ENCODE measurements around the gene MARK3. TPM values are rescaled to one million over a fixed set of nuclear protein-coding genes. Genes with fewer than 3 reads are reported as not detected.
"Not testable (repeated sequence)": the region's sequence is repeated elsewhere in the genome, so short reads cannot be mapped to it uniquely, and the experiment has no call there.

Gene MARK3
- total RNA-seq, 1 donor: 96.6 TPM

GRCh38 chr14:103354141-103354540, 31.1 kb upstream of the MARK3 start:
- Histone ChIP-seq H3K4me3 (ENCODE audit: low read length) (no peak overlapping the region), H3K9me3 (ENCODE audit: low read depth, low read length) (no peaks in the 10 kb centered on the region), H3K4me1 (ENCODE audit: insufficient read depth, low read length) (peaks cover 7% of the 10 kb centered on the region), H3K27me3 (ENCODE audit: insufficient read depth, low read length) (no peaks in the 10 kb centered on the region)

GRCh38 chr14:103356024-103356682, 29.1 kb upstream of the MARK3 start:
- no peak overlapping the region for H3K4me3 ChIP-seq (ENCODE audit: low read length)
- no peaks in the 10 kb centered on the region for H3K9me3 ChIP-seq (ENCODE audit: low read depth, low read length)
- peaks cover 7% of the 10 kb centered on the region for H3K4me1 ChIP-seq (ENCODE audit: insufficient read depth, low read length)
- no peaks in the 10 kb centered on the region for H3K27me3 ChIP-seq (ENCODE audit: insufficient read depth, low read length)

GRCh38 chr14:103357552-103357951, 27.7 kb upstream of the MARK3 start:
- not testable (repeated sequence) for H3K27me3 ChIP-seq (ENCODE audit: insufficient read depth, low read length); H3K4me3 ChIP-seq (ENCODE audit: low read length); H3K9me3 ChIP-seq (ENCODE audit: low read depth, low read length)
- H3K4me1 ChIP-seq (ENCODE audit: insufficient read depth, low read length): peaks cover 12% of the 10 kb centered on the region

- Histone ChIP-seq H3K4me1 (ENCODE audit: insufficient read depth, low read length) (peaks cover 12% of the 10 kb centered on the region), H3K27me3 (ENCODE audit: insufficient read depth, low read length) (no peaks in the 10 kb centered on the region), H3K4me3 (ENCODE audit: low read length) (no peak overlapping the region), H3K9me3 (ENCODE audit: low read depth, low read length) (peaks cover 8% of the 10 kb centered on the region)
Measured at GRCh38 chr14:103360548-103360947, 24.7 kb upstream of the MARK3 start.

GRCh38 chr14:103361867-103362266, 23.3 kb upstream of the MARK3 start:
- Histone ChIP-seq H3K4me3 (ENCODE audit: low read length) (no peak overlapping the region), H3K27me3 (ENCODE audit: insufficient read depth, low read length) (no peaks in the 10 kb centered on the region), H3K4me1 (ENCODE audit: insufficient read depth, low read length) (peaks cover 5% of the 10 kb centered on the region), H3K9me3 (ENCODE audit: low read depth, low read length) (peaks cover 8% of the 10 kb centered on the region)

- peaks cover 8% of the 10 kb centered on the region for H3K9me3 ChIP-seq (ENCODE audit: low read depth, low read length)
- peaks cover 5% of the 10 kb centered on the region for H3K4me1 ChIP-seq (ENCODE audit: insufficient read depth, low read length)
- H3K27me3 ChIP-seq (ENCODE audit: insufficient read depth, low read length): no peaks in the 10 kb centered on the region
- H3K4me3 ChIP-seq (ENCODE audit: low read length): no peak overlapping the region
Measured at GRCh38 chr14:103362780-103363179, 22.4 kb upstream of the MARK3 start.

GRCh38 chr14:103366741-103367140, 18.5 kb upstream of the MARK3 start:
- no peak overlapping the region for H3K4me3 ChIP-seq (ENCODE audit: low read length)
- H3K9me3 ChIP-seq (ENCODE audit: low read depth, low read length): peaks cover 8% of the 10 kb centered on the region
- peaks cover 3% of the 10 kb centered on the region for H3K4me1 ChIP-seq (ENCODE audit: insufficient read depth, low read length)
- no peaks in the 10 kb centered on the region for H3K27me3 ChIP-seq (ENCODE audit: insufficient read depth, low read length)

GRCh38 chr14:103367995-103368394, 17.2 kb upstream of the MARK3 start:
- no peaks in the 10 kb centered on the region for H3K27me3 ChIP-seq (ENCODE audit: insufficient read depth, low read length)
- H3K4me1 ChIP-seq (ENCODE audit: insufficient read depth, low read length): no peaks in the 10 kb centered on the region
- no peak overlapping the region for H3K4me3 ChIP-seq (ENCODE audit: low read length)
- peaks cover under 1% of the 10 kb centered on the region for H3K9me3 ChIP-seq (ENCODE audit: low read depth, low read length)

- Histone ChIP-seq H3K4me3 (ENCODE audit: low read length) (no peak overlapping the region), H3K9me3 (ENCODE audit: low read depth, low read length) (no peaks in the 10 kb centered on the region), H3K27me3 (ENCODE audit: insufficient read depth, low read length) (no peaks in the 10 kb centered on the region), H3K4me1 (ENCODE audit: insufficient read depth, low read length) (no peaks in the 10 kb centered on the region)
Measured at GRCh38 chr14:103370087-103370486, 15.1 kb upstream of the MARK3 start.

- Histone ChIP-seq H3K4me1 (ENCODE audit: insufficient read depth, low read length) (no peaks in the 10 kb centered on the region), H3K9me3 (ENCODE audit: low read depth, low read length) (no peaks in the 10 kb centered on the region), H3K27me3 (ENCODE audit: insufficient read depth, low read length) (no peaks in the 10 kb centered on the region), H3K4me3 (ENCODE audit: low read length) (no peak overlapping the region)
Measured at GRCh38 chr14:103372017-103372416, 13.2 kb upstream of the MARK3 start.

- Histone ChIP-seq H3K4me3 (ENCODE audit: low read length) (no peak overlapping the region), H3K27me3 (ENCODE audit: insufficient read depth, low read length) (no peaks in the 10 kb centered on the region), H3K9me3 (ENCODE audit: low read depth, low read length) (no peaks in the 10 kb centered on the region), H3K4me1 (ENCODE audit: insufficient read depth, low read length) (peaks cover 3% of the 10 kb centered on the region)
Measured at GRCh38 chr14:103372552-103373304, 12.5 kb upstream of the MARK3 start.

GRCh38 chr14:103374121-103374520, 11.1 kb upstream of the MARK3 start:
- H3K9me3 ChIP-seq (ENCODE audit: low read depth, low read length): no peaks in the 10 kb centered on the region
- no peak overlapping the region for H3K4me3 ChIP-seq (ENCODE audit: low read length)
- H3K4me1 ChIP-seq (ENCODE audit: insufficient read depth, low read length): peaks cover 9% of the 10 kb centered on the region
- no peaks in the 10 kb centered on the region for H3K27me3 ChIP-seq (ENCODE audit: insufficient read depth, low read length)

GRCh38 chr14:103377522-103378037, 7.6 kb upstream of the MARK3 start:
- Histone ChIP-seq H3K4me3 (ENCODE audit: low read length) (no peak overlapping the region), H3K4me1 (ENCODE audit: insufficient read depth, low read length) (peaks cover 41% of the 10 kb centered on the region), H3K9me3 (ENCODE audit: low read depth, low read length) (no peaks in the 10 kb centered on the region), H3K27me3 (ENCODE audit: insufficient read depth, low read length) (no peaks in the 10 kb centered on the region)

- Histone ChIP-seq H3K27me3 (ENCODE audit: insufficient read depth, low read length) (no peaks in the 10 kb centered on the region), H3K9me3 (ENCODE audit: low read depth, low read length) (no peaks in the 10 kb centered on the region), H3K4me3 (ENCODE audit: low read length) (no peak overlapping the region), H3K4me1 (ENCODE audit: insufficient read depth, low read length) (peaks cover 48% of the 10 kb centered on the region)
Measured at GRCh38 chr14:103378038-103378854, 7.0 kb upstream of the MARK3 start.

Measured in mononuclear cell (primary cell).